ENCODE results near the gene SLC35G4.

SLC35G4 gene

DNA sequence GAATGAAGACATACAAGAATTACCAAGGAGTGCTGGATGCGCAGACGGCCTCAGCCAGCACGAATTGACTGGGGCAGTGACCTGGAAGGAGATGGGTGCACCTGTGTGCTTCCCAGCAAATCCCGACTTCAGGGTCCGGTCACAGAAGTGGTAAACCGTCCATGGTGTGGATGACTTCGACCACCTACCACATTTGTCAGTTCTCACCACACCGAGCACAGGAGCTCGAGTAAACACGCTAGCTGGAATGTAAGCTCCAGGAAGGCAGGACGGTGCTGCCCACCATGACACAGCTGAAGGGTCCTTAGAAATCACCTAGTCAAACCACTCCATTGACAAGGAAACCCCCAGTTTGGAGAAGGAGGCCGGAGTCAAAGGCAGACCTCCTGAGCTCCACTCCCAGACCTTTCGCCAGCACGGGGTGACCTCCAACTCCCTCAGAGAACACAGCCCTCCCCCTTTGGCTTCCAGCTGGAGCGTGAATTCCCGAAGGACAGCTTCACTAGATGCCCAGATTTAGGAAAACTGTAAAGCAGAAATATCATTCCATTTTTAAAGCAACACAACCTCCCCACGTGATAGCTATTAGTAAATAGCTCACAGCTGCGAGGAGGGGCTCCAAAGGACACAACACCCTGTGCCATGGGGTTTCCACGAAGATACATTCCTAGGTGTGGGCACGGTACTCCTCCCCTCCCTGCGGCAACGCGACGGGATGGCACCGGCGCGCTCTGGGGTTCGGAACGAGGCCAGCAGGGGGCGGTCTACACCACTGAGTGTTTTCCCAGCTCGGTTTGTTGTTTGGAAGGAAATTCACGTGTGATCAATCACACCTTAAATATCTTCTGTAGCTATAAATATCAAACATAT is 45.6 kb downstream of the SLC35G4 start:
- DNase-seq (ENCODE audit: extremely low spot score), result peak; percentile 72
- CTCF ChIA-PET, result interaction anchor here (0.7 to 3.9 kb wide), 20 partner anchors 11 to 1172 kb away, joined by 3 to 30 read pairs (median 4); no protein-coding TSS in a partner anchor
- TF ChIP-seq, protein P1, sequence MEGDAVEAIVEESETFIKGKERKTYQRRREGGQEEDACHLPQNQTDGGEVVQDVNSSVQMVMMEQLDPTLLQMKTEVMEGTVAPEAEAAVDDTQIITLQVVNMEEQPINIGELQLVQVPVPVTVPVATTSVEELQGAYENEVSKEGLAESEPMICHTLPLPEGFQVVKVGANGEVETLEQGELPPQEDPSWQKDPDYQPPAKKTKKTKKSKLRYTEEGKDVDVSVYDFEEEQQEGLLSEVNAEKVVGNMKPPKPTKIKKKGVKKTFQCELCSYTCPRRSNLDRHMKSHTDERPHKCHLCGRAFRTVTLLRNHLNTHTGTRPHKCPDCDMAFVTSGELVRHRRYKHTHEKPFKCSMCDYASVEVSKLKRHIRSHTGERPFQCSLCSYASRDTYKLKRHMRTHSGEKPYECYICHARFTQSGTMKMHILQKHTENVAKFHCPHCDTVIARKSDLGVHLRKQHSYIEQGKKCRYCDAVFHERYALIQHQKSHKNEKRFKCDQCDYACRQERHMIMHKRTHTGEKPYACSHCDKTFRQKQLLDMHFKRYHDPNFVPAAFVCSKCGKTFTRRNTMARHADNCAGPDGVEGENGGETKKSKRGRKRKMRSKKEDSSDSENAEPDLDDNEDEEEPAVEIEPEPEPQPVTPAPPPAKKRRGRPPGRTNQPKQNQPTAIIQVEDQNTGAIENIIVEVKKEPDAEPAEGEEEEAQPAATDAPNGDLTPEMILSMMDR (IDR thresholded peaks at IDR 0.05; ENCODE audit: control extremely low read depth, extremely low read depth, low read depth, missing control alignments), result peak; percentile 63
- POLR2A ChIA-PET, result no interaction called here

DNA sequence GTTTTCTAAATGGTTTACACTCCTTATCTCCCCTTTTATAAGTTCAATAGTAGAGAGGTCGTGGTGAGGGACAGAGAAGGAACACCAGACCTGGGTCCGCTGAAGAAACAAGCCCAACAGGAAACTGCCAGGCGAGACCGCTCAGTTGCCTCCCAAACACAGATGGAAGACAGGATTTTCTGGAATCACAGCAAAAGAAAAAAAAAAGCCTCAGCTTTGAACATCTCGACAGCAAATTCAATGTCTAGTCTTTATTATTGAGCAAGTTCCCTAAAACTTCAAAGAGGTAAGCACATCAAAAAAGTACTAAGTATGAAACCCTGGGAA is 46.2 kb downstream of the SLC35G4 start:
- TF ChIP-seq, protein P1 (IDR thresholded peaks at IDR 0.05; ENCODE audit: control extremely low read depth, extremely low read depth, low read depth, missing control alignments), result no peak
- POLR2A ChIA-PET, result no interaction called here
- DNase-seq (ENCODE audit: extremely low spot score), result no peak
- CTCF ChIA-PET, result interaction anchor here (0.9 to 3.9 kb wide), 19 partner anchors 11 to 1173 kb away, joined by 3 to 30 read pairs (median 4); no protein-coding TSS in a partner anchor

DNA sequence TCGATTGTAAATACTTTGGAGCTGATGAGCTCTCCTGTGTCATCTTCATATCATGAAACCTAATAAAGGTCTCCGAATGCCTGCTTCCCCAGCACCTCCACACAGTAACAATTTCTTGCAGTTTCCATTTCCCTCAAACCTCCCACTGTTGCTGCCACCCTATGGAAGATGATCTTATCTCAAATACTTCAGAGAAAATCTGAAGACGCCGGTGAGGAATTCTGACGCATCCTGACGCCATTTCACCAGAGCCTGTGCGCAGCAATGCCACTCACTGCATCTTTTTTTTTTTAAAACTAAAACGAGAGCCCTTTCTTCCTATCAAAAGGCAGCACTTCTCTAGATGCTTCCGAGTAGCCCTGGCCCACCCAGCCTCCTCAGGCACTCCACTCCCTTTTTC is 47.8 kb downstream of the SLC35G4 start:
- no peak for DNase-seq (ENCODE audit: extremely low spot score)
- ChIA-PET CTCF (interaction anchor here (1.4 to 3.9 kb wide), 4 partner anchors 9 to 84 kb away, joined by 4 to 30 read pairs (median 14); no protein-coding TSS in a partner anchor), POLR2A (no interaction called here)
- TF ChIP-seq, protein P1 (IDR thresholded peaks at IDR 0.05; ENCODE audit: control extremely low read depth, extremely low read depth, low read depth, missing control alignments), result no peak

DNA sequence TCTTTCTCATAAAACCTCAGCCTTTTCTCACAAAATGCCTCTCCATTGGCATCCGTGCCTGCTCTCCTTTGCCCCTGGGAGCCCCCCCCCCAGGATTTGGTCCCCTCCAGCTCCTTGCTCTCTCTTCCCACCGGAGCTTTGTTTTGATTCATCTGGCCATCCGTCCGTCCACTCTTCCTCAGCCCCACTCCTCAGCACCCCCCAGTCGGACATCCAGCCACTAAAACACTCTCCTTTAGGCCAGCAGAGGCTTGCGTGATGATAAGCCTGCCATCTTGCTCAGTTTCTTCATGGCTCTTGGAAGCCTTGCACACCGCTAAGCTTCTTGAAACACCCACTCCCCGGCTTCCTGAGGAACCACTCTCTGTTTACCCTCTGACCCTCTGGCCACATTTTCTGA is 48.2 kb downstream of the SLC35G4 start:
- no peak for DNase-seq (ENCODE audit: extremely low spot score)
- ChIA-PET POLR2A (no interaction called here), CTCF (interaction anchor here (1.5 to 3.3 kb wide), 2 partner anchors 9 to 11 kb away, joined by 4 to 30 read pairs; no protein-coding TSS in a partner anchor)
- TF ChIP-seq, protein P1 (IDR thresholded peaks at IDR 0.05; ENCODE audit: control extremely low read depth, extremely low read depth, low read depth, missing control alignments), result no peak

DNA sequence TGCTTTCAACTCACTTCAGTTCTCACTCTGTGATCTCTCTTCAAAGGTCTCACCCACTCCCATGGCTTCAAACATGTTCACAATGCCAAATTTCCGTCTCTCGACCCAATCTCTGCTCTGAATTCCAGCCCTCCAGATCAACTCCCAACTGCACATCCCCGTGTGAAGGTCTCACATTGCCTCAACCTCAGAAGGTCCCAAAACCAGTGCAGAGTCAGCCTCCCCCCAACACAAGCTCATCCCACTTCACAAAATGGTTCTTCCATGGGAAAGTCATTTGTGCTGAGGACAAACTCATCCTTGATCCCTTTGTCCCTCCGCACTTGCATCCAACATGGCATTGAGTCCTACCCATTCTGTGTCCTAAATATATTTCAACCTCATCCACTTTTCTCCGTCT is 48.6 kb downstream of the SLC35G4 start:
- TF ChIP-seq, protein P1 (IDR thresholded peaks at IDR 0.05; ENCODE audit: control extremely low read depth, extremely low read depth, low read depth, missing control alignments), result no peak
- ChIA-PET CTCF (interaction anchor here (3.3 kb wide), 1 partner anchor 8 kb away, joined by 30 read pairs; no protein-coding TSS in a partner anchor), POLR2A (no interaction called here)
- DNase-seq (ENCODE audit: extremely low spot score), result no peak

DNA sequence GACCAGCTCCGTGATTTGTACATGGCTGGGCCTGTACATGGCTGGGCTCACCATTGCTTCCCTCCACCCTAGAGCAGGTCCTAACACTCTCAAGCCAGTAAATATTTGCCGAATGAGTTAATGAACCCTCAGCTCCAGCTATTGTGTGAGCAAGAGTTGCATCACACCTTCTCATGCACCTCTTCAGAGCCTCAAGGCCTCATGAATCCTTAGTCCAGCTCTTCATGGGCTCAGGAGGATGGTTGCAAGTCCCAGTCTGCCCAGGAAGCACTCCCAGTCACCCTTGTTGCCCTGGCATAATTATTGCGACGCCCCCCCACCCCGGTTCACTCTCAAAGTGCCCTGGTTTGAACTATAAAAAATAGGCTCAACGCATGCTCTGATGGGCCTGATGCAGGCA is 49.6 kb downstream of the SLC35G4 start:
- TF ChIP-seq, protein P1 (IDR thresholded peaks at IDR 0.05; ENCODE audit: control extremely low read depth, extremely low read depth, low read depth, missing control alignments), result no peak
- DNase-seq (ENCODE audit: extremely low spot score), result no peak
- POLR2A ChIA-PET, result no interaction called here
- CTCF ChIA-PET, result no interaction called here

Measured in GM10248 (cell line).